Left ventricle myocardium superior (tissue), 1 donor: ENCODE results near the gene MB21D2. TPM values are rescaled to one million over a fixed set of nuclear protein-coding genes. Genes with fewer than 3 reads are reported as not detected.

Experiments
- ATAC-seq: fragments of 200-7000 bp; cut with Tn5 transposase; one replicate; pipeline ENCODE4 v1.9.1; 2020; ENCODE audit warnings: mild to moderate bottlenecking, moderate library complexity
- DNase-seq: peaks from one replicate; pipeline ENCODE4 v3.0.0-alpha.2; 2020
- intact Hi-C: fragments of 100-400 bp; cut with micrococcal nuclease; formaldehyde crosslinking; loops from one replicate; pipeline ENCODE4 v1.11.0; 2022
- total RNA-seq: library from RNA; stranded (reverse); fragmentation: NEBNext Ultra II Directional; extraction: Animal tissue kit (Norgen Biotek cat#: 25700); gene quantifications from one replicate; pipeline ENCODE4 v1.2.1, GENCODE V29; 2021
- donor health status: DM: no; HTN: yes; CAD: no; lungs with severe emphysema.

The MB21D2 gene
- total RNA-seq, 1 donor from 2014 or later = 1.8 TPM

- DNase-seq = no peak
- intact Hi-C loops = no loop called here
- ATAC-seq = no peak
Measured at GRCh38 chr3:192928720-192929119, 11.1 kb upstream of the MB21D2 start.

GRCh38 chr3:192928016-192928415 is 10.4 kb upstream of the MB21D2 start:
- intact Hi-C loops = no loop called here
- ATAC-seq (no peak), DNase-seq (no peak)

GRCh38 chr3:192927016-192927415 is 9.4 kb upstream of the MB21D2 start:
- intact Hi-C loops = no loop called here
- no peak for ATAC-seq

GRCh38 chr3:192923731-192924130 is 6.1 kb upstream of the MB21D2 start:
- no peak for DNase-seq
- intact Hi-C loops = no loop called here
- ATAC-seq = no peak

More at GRCh38 chr3:192927016-192927415, 9.4 kb upstream of the MB21D2 start:
- DNase-seq = no peak

GRCh38 chr3:192921793-192922192 is 4.1 kb upstream of the MB21D2 start:
- intact Hi-C loops = no loop called here

GRCh38 chr3:192920411-192920810 is 2.8 kb upstream of the MB21D2 start:
- ATAC-seq (no peak), DNase-seq (no peak)
- intact Hi-C loops = no loop called here

More at GRCh38 chr3:192921793-192922192, 4.1 kb upstream of the MB21D2 start:
- ATAC-seq (no peak), DNase-seq (no peak)

- ATAC-seq (no peak), DNase-seq (no peak)
- intact Hi-C loops = loop anchor here (10.0 kb wide), 1 partner anchor 105 kb away; no protein-coding TSS in a partner anchor
Measured at GRCh38 chr3:192919901-192920300, 2.2 kb upstream of the MB21D2 start.

GRCh38 chr3:192918275-192918588 is 576 bp upstream of the MB21D2 start:
- intact Hi-C loops = loop anchor here (10.0 kb wide), 1 partner anchor 103 kb away; no protein-coding TSS in a partner anchor
- no peak for DNase-seq
- ATAC-seq = no peak

- DNase-seq (peak; percentile 86), ATAC-seq (peak; percentile 72)
- intact Hi-C loops = loop anchor here (10.0 kb wide), 1 partner anchor 102 kb away; no protein-coding TSS in a partner anchor
Measured at GRCh38 chr3:192917028-192917403, 640 bp downstream of the MB21D2 start.

GRCh38 chr3:192916371-192917027 is 1.2 kb downstream of the MB21D2 start:
- ATAC-seq (peak; percentile 22), DNase-seq (peak; percentile 56)
- intact Hi-C loops = loop anchor here (10.0 kb wide), 1 partner anchor 102 kb away; no protein-coding TSS in a partner anchor

GRCh38 chr3:192915722-192916121 is 1.9 kb downstream of the MB21D2 start:
- no peak for ATAC-seq
- intact Hi-C loops = loop anchor here (10.0 kb wide), 1 partner anchor 101 kb away; no protein-coding TSS in a partner anchor
- no peak for DNase-seq

- intact Hi-C loops = loop anchor here (10.0 kb wide), 1 partner anchor 101 kb away; no protein-coding TSS in a partner anchor
- DNase-seq (no peak), ATAC-seq (no peak)
Measured at GRCh38 chr3:192915304-192915703, 2.4 kb downstream of the MB21D2 start.

- no peak for ATAC-seq
- intact Hi-C loops = loop anchor here (10.0 kb wide), 1 partner anchor 100 kb away; no protein-coding TSS in a partner anchor
Measured at GRCh38 chr3:192914848-192915247, 2.8 kb downstream of the MB21D2 start.

GRCh38 chr3:192913540-192913939 is 4.1 kb downstream of the MB21D2 start:
- no peak for DNase-seq
- ATAC-seq = no peak
- intact Hi-C loops = loop anchor here (10.0 kb wide), 1 partner anchor 99 kb away; no protein-coding TSS in a partner anchor

More at GRCh38 chr3:192914848-192915247, 2.8 kb downstream of the MB21D2 start:
- no peak for DNase-seq

GRCh38 chr3:192911293-192911692 is 6.4 kb downstream of the MB21D2 start:
- intact Hi-C loops = loop anchor here (10.0 kb wide), 1 partner anchor 96 kb away; no protein-coding TSS in a partner anchor
- no peak for ATAC-seq

GRCh38 chr3:192907784-192908183 is 9.9 kb downstream of the MB21D2 start:
- intact Hi-C loops = no loop called here
- DNase-seq (no peak), ATAC-seq (no peak)

More at GRCh38 chr3:192911293-192911692, 6.4 kb downstream of the MB21D2 start:
- no peak for DNase-seq

GRCh38 chr3:192906940-192907339 is 10.7 kb downstream of the MB21D2 start:
- DNase-seq (no peak), ATAC-seq (no peak)
- intact Hi-C loops = no loop called here

GRCh38 chr3:192905980-192906678 is 11.5 kb downstream of the MB21D2 start:
- no peak for DNase-seq
- intact Hi-C loops = no loop called here
- no peak for ATAC-seq

- no peak for ATAC-seq
- DNase-seq = no peak
- intact Hi-C loops = no loop called here
Measured at GRCh38 chr3:192904632-192905289, 12.9 kb downstream of the MB21D2 start.

- DNase-seq = no peak
- ATAC-seq = no peak
- intact Hi-C loops = no loop called here
Measured at GRCh38 chr3:192902549-192902948, 15.1 kb downstream of the MB21D2 start.
